GM23248 (cell line): Measurements from ENCODE around the gene SH3BGR.

Source experiments
- EZH2 ChIP-seq: fragments of 200-600 bp; sonication (generic); IDR thresholded peaks from 2 replicates; pipeline ENCODE4 v1.6.1; 2018; ENCODE audit warnings: antibody characterized with exemption, mild to moderate bottlenecking; ENCODE audit not compliant: insufficient read depth, poor library complexity, severe bottlenecking
- EZH2phosphoT487 ChIP-seq: fragments of 200-600 bp; sonication (generic); IDR thresholded peaks from 2 replicates; pipeline ENCODE4 v1.6.1; 2018; ENCODE audit warnings: antibody characterized with exemption, moderate library complexity, mild to moderate bottlenecking, low read depth; ENCODE audit not compliant: insufficient read depth

DNA sequence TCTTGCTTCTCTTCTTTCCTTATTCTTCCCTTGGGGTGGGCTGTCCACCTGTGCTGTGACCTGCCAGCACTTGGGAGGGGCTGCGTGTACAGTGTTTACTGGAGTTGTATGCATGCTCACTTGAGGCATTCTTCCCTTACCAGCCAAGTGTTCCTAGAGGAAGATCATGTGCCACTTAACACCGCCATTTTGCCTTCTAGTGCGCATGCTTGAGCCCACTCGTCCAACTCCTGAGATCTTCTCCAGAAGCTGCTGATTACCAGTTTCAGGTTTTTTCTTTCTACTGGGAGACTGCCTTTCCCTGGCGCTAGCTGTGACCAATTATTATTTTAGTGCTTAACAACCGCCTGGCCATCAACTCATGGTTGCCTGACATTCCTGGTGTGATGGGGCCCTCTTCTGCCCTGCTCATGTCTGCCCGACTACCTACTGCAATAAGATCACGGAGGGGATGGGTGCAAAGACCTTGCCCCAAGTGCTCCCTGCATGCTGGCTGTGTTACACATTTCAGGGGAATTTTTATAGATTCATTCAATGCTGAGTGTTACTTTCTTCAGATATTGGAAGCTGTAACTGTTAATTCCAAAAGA, 86.8 kb downstream of the SH3BGR start:
- TF ChIP-seq EZH2 (no peak), EZH2phosphoT487 (no peak)
